ENCODE measurements around the gene PTPRQ.

PTPRQ gene

GRCh38 chr12:80513211-80513610 is 69.2 kb downstream of the PTPRQ start:
- ATAC-seq = peak; percentile 82

GRCh38 chr12:80517655-80518054 is 73.6 kb downstream of the PTPRQ start:
- ATAC-seq = no peak
- TF ChIP-seq CREB5 (CRISPR knock-in tag; IDR thresholded peaks at IDR 0.05; ENCODE audit: low read depth) (no peak), BACH2 (CRISPR knock-in tag; IDR thresholded peaks at IDR 0.05; ENCODE audit: borderline replicate concordance) (no peak), ZNF8 (CRISPR knock-in tag; IDR thresholded peaks at IDR 0.05) (peak; percentile 81; the same call in 1 of the 2 replicates), PPARA (CRISPR knock-in tag; IDR thresholded peaks at IDR 0.05; ENCODE audit: borderline replicate concordance) (no peak), ESRRG (CRISPR knock-in tag; IDR thresholded peaks at IDR 0.05) (no peak), PATZ1 (CRISPR knock-in tag; IDR thresholded peaks at IDR 0.05; ENCODE audit: borderline replicate concordance) (no peak), TOX (CRISPR knock-in tag; IDR thresholded peaks at IDR 0.05; ENCODE audit: borderline replicate concordance) (no peak), POU6F1 (CRISPR knock-in tag; IDR thresholded peaks at IDR 0.05; ENCODE audit: borderline replicate concordance, low read depth) (no peak)

More at GRCh38 chr12:80513211-80513610, 69.2 kb downstream of the PTPRQ start:
- TF ChIP-seq ZNF70 (CRISPR knock-in tag; IDR thresholded peaks at IDR 0.05) (no peak), POU6F1 (CRISPR knock-in tag; IDR thresholded peaks at IDR 0.05; ENCODE audit: borderline replicate concordance, low read depth) (no peak), ZNF565 (CRISPR knock-in tag; conservative IDR thresholded peaks at IDR 0.05; ENCODE audit: low read depth) (no peak)

- no peak for TF ChIP-seq PPARA (CRISPR knock-in tag; IDR thresholded peaks at IDR 0.05; ENCODE audit: borderline replicate concordance)
- TF ChIP-seq CSDC2 (CRISPR knock-in tag; IDR thresholded peaks at IDR 0.05) = no peak
- no peak for TF ChIP-seq ISL1 (CRISPR knock-in tag; IDR thresholded peaks at IDR 0.05)
- TF ChIP-seq ZNF565 (CRISPR knock-in tag; conservative IDR thresholded peaks at IDR 0.05; ENCODE audit: low read depth) = no peak
- TF ChIP-seq ZC3H10 (CRISPR knock-in tag; IDR thresholded peaks at IDR 0.05) = no peak
- no peak for TF ChIP-seq TCF4 (CRISPR knock-in tag; IDR thresholded peaks at IDR 0.05; ENCODE audit: borderline replicate concordance)
- TF ChIP-seq BACH2 (CRISPR knock-in tag; IDR thresholded peaks at IDR 0.05; ENCODE audit: borderline replicate concordance) = no peak
- no peak for TF ChIP-seq ZFP30 (CRISPR knock-in tag; IDR thresholded peaks at IDR 0.05)
- no peak for TF ChIP-seq PATZ1 (CRISPR knock-in tag; IDR thresholded peaks at IDR 0.05; ENCODE audit: borderline replicate concordance)
- no peak for TF ChIP-seq CREB5 (CRISPR knock-in tag; IDR thresholded peaks at IDR 0.05; ENCODE audit: low read depth)
- TF ChIP-seq CSRNP3 (CRISPR knock-in tag; IDR thresholded peaks at IDR 0.05) = no peak
- TF ChIP-seq SNAI2 (CRISPR knock-in tag; IDR thresholded peaks at IDR 0.05) = no peak
- TF ChIP-seq TOX (CRISPR knock-in tag; IDR thresholded peaks at IDR 0.05; ENCODE audit: borderline replicate concordance) = no peak
- TF ChIP-seq POU6F1 (CRISPR knock-in tag; IDR thresholded peaks at IDR 0.05; ENCODE audit: borderline replicate concordance, low read depth) = no peak
- TF ChIP-seq ZNF8 (CRISPR knock-in tag; IDR thresholded peaks at IDR 0.05) = no peak
- TF ChIP-seq GLIS3 (CRISPR knock-in tag; IDR thresholded peaks at IDR 0.05) = no peak
- TF ChIP-seq ARNTL (CRISPR knock-in tag; IDR thresholded peaks at IDR 0.05; ENCODE audit: borderline replicate concordance, low read depth) = no peak
- no peak for TF ChIP-seq OSR1 (CRISPR knock-in tag; IDR thresholded peaks at IDR 0.05)
- no peak for TF ChIP-seq ZFP3 (CRISPR knock-in tag; IDR thresholded peaks at IDR 0.05)
Measured at GRCh38 chr12:80531646-80532045, 87.6 kb downstream of the PTPRQ start.

More at GRCh38 chr12:80531646-80532045, 87.6 kb downstream of the PTPRQ start:
- no peak for ATAC-seq
